ENCODE results near the gene XRCC1.

DNA sequence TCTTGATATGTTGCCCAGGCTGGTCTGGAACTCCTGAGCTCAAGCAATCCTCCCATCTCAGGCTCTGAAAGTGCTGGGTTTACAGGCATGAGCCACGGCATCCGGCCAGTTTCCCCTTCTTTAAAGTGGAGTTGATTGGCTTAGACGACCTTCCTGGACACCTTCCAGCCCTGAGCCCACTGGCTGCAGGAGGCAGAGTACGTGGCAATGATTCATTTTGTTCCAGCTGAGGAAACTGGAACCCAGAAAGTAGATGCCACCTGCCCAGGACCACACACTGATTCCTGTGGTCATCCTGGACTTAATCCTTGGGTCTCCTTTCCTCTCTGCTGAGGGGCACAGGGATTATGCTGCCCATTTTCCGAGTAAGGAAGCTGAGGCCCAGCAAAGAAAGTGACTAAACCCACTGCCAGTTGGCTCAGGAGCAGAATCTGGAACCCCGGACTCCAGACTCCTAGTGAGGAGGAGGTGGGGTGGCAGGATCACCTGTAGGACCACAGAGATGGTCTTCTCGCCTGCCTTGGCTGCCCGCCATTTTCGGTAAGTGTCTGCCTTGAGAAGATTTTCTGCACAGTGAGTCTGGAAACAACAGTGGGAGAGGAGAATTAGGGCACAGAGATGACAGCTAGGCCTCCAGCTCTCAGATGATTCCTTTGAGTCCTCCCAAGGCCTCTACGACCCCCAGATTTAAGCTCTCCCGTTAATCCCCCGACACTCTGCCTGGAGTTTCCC lies 737 bp downstream of the XRCC1 start:
- TF ChIP-seq, protein P1, sequence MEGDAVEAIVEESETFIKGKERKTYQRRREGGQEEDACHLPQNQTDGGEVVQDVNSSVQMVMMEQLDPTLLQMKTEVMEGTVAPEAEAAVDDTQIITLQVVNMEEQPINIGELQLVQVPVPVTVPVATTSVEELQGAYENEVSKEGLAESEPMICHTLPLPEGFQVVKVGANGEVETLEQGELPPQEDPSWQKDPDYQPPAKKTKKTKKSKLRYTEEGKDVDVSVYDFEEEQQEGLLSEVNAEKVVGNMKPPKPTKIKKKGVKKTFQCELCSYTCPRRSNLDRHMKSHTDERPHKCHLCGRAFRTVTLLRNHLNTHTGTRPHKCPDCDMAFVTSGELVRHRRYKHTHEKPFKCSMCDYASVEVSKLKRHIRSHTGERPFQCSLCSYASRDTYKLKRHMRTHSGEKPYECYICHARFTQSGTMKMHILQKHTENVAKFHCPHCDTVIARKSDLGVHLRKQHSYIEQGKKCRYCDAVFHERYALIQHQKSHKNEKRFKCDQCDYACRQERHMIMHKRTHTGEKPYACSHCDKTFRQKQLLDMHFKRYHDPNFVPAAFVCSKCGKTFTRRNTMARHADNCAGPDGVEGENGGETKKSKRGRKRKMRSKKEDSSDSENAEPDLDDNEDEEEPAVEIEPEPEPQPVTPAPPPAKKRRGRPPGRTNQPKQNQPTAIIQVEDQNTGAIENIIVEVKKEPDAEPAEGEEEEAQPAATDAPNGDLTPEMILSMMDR (IDR thresholded peaks at IDR 0.05) = no peak
- no peak for TF ChIP-seq ZFX (IDR thresholded peaks at IDR 0.05; ENCODE audit: borderline replicate concordance)

Data from 22Rv1 (cell line).